Measurements from ENCODE around the gene ZNRD2. TPM values are rescaled to one million over a fixed set of nuclear protein-coding genes. Genes with fewer than 3 reads are reported as not detected.

ZNRD2 gene
- total and polyA plus RNA-seq, 12 donors = 9.4 to 135 (median 56.0) TPM

DNA sequence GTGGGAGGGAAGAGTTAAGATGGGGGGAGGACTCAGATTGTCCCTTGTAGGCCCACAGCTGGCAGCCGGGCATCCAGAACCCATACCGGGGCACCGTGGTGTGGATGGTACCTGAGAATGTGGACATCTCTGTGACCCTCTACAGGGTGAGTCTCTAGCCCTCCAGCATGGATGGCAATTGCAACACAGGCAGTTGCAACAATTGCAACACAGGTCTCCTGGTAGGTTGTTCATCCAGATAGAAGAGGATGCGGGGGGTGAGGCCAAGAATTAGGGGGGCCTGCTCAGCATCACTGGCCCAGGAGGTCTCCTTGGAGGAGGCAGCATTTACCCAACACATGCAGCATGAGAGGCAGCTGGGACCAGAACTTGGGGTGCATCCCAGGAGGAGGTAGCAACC lies 9.0 kb downstream of the ZNRD2 start:
- no peaks in the 10 kb centered on the region for H3K9me3 ChIP-seq (replicated peaks in 1 of 3)
- intact Hi-C loops (cut with DNase I) = no loop called here
- WGBS, 4 donors = 83 to 100% (median 90%) methylated on average over 1 to 4 of the region's 4 CpGs
- H3K36me3 ChIP-seq (replicated peaks in 1 of 2) = peaks cover 0 to 27% of the 10 kb centered on the region in 2 donors
- no peak overlapping the region for H3K4me3 ChIP-seq
- TF ChIP-seq, protein P1, sequence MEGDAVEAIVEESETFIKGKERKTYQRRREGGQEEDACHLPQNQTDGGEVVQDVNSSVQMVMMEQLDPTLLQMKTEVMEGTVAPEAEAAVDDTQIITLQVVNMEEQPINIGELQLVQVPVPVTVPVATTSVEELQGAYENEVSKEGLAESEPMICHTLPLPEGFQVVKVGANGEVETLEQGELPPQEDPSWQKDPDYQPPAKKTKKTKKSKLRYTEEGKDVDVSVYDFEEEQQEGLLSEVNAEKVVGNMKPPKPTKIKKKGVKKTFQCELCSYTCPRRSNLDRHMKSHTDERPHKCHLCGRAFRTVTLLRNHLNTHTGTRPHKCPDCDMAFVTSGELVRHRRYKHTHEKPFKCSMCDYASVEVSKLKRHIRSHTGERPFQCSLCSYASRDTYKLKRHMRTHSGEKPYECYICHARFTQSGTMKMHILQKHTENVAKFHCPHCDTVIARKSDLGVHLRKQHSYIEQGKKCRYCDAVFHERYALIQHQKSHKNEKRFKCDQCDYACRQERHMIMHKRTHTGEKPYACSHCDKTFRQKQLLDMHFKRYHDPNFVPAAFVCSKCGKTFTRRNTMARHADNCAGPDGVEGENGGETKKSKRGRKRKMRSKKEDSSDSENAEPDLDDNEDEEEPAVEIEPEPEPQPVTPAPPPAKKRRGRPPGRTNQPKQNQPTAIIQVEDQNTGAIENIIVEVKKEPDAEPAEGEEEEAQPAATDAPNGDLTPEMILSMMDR (IDR thresholded peaks at IDR 0.05) = no peak
- TF ChIP-seq POLR2A (IDR thresholded peaks at IDR 0.05) = no peak
- DNase-seq = no peak
- peaks cover 11 to 30% of the 10 kb centered on the region in 2 donors for H3K4me1 ChIP-seq (replicated peaks in 1 of 2)
- H3K27me3 ChIP-seq = no peaks in the 10 kb centered on the region
- H3K27ac ChIP-seq = no peak overlapping the region

DNA sequence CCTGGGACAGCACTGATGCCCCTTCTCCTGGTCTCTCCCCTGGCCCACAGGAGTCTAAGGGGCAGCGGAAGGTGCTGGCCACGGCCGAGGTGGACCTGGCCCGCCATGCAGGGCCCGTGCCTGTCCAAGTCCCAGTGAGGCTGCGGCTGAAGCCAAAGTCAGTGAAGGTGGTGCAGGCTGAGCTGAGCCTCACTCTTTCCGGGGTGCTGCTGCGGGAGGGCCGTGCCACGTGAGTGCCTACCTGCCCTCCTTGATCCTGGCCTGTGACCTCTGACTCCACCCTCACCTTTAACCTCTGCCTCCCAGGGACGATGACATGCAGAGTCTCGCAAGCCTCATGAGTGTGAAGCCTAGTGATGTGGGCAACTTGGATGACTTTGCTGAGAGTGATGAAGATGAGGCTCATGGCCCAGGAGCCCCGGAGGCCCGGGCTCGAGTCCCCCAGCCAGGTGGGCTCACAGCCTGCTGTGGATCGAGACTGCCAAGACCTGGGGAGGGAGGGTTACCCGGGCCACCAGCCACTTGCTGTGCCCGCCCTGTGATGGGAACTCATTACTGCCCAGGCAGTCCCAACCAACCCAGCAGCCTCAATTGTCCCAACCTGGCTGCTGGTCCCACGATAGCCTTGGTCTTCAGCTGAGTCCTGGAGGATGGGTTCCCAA lies 9.9 kb downstream of the ZNRD2 start:
- no peak overlapping the region for H3K4me3 ChIP-seq
- WGBS, 4 donors = 80 to 95% (median 93%) methylated on average over 8 to 19 of the region's 19 CpGs
- H3K4me1 ChIP-seq (replicated peaks in 1 of 2) = peaks cover 6 to 24% of the 10 kb centered on the region in 2 donors
- H3K36me3 ChIP-seq (replicated peaks in 1 of 2) = peaks cover 0 to 27% of the 10 kb centered on the region in 2 donors
- no peak for DNase-seq
- H3K27ac ChIP-seq = no peak overlapping the region
- H3K27me3 ChIP-seq = no peaks in the 10 kb centered on the region
- TF ChIP-seq, protein P1 (IDR thresholded peaks at IDR 0.05) = no peak
- no peak for TF ChIP-seq POLR2A (IDR thresholded peaks at IDR 0.05)
- H3K9me3 ChIP-seq (replicated peaks in 1 of 3) = no peaks in the 10 kb centered on the region
- intact Hi-C loops (cut with DNase I) = no loop called here

DNA sequence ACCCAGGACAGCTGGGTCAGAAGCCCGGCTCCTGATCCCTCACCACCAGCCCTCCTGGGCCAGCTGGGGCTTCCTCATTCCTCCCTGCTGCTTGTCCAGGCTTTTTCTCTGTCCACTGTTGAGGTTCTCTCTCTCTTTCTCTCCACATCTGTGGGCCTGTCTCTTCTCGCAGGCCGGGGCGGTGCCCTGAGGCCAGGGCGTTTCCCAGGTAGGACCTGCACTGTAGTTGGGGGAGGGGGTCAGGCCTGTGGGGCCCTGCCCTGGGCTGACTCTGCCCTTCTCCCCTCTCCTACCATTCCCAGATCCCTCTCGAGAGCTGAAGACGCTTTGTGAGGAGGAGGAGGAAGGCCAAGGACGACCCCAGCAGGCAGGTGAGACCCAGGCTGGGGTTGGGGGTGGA lies 10.5 kb downstream of the ZNRD2 start:
- intact Hi-C loops (cut with DNase I) = no loop called here
- peaks cover 6 to 24% of the 10 kb centered on the region in 2 donors for H3K4me1 ChIP-seq (replicated peaks in 1 of 2)

DNA sequence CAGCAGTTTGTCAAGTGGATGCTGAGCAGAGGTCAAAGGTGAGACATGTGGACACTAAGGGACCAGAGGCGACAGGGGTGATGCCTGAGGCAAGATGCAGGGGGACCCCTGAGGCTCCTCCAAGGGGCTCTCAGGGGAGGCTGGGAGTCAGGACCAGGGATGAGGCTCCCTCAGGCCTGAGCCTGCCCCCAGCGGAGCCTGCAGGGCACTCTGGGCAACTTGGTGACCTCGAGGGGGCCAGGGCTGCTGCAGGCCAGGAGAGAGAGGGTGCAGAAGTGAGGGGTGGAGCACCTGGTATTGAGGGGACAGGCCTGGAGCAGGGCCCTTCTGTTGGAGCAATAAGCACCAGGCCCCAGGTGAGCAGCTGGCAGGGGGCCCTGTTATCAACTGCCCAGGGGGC lies 11.7 kb downstream of the ZNRD2 start:
- Histone ChIP-seq H3K4me3 (no peak overlapping the region), H3K36me3 (replicated peaks in 1 of 2) (peaks cover 0 to 27% of the 10 kb centered on the region in 2 donors), H3K27me3 (no peaks in the 10 kb centered on the region), H3K4me1 (replicated peaks in 1 of 2) (peaks cover 3 to 28% of the 10 kb centered on the region in 2 donors), H3K9me3 (replicated peaks in 1 of 3) (no peaks in the 10 kb centered on the region), H3K27ac (no peak overlapping the region)
- intact Hi-C loops (cut with DNase I) = no loop called here
- WGBS, 4 donors = 81 to 89% (median 88%) methylated on average over 1 to 3 of the region's 3 CpGs
- DNase-seq = no peak
- no peak for TF ChIP-seq POLR2A (IDR thresholded peaks at IDR 0.05)
- TF ChIP-seq, protein P1 (IDR thresholded peaks at IDR 0.05) = no peak

More for the DNA sequence above, 10.5 kb downstream of the ZNRD2 start:
- H3K27ac ChIP-seq = no peak overlapping the region
- 85 to 97% (median 95%) methylated on average over 7 to 8 of the region's 8 CpGs for WGBS, 4 donors
- H3K9me3 ChIP-seq (replicated peaks in 1 of 3) = no peaks in the 10 kb centered on the region
- peaks cover 0 to 27% of the 10 kb centered on the region in 2 donors for H3K36me3 ChIP-seq (replicated peaks in 1 of 2)
- no peak for DNase-seq
- no peaks in the 10 kb centered on the region for H3K27me3 ChIP-seq
- TF ChIP-seq, protein P1 (IDR thresholded peaks at IDR 0.05) = no peak
- TF ChIP-seq POLR2A (IDR thresholded peaks at IDR 0.05) = no peak
- H3K4me3 ChIP-seq = no peak overlapping the region
